HCT116 (cell line): ENCODE results near the gene DHRS12. TPM values are rescaled to one million over a fixed set of nuclear protein-coding genes. Genes with fewer than 3 reads are reported as not detected.

Experiments used
- ATAC-seq: fragments of 200-7000 bp; cut with Tn5 transposase; 2 replicates; pipeline ENCODE4 v1.9.1; 2020; ENCODE audit warnings: mild to moderate bottlenecking, moderate library complexity
- BruUV-seq: library from RNA; stranded (reverse); fragments of 400-500 nt; replicated peaks from 2 replicates; lab custom pipeline; 2021; lab: Mats Ljungman, UMichigan
- CTCF ChIA-PET: fragments of 300-600 bp; sonication (Branson Sonifier 250); formaldehyde crosslinking; loops from one replicate; lab custom pipeline; 2021; ENCODE audit warnings: antibody characterized with exemption; lab: Charles Lee
- POLR2A ChIA-PET: fragments of 300-600, 350-600 bp; sonication (Branson Sonifier 250); formaldehyde crosslinking; loops from one replicate; lab custom pipeline; 2021; ENCODE audit warnings: antibody characterized with exemption; lab: Charles Lee
- RAD21 ChIA-PET, 2 experiments: fragments of 300-600 bp; sonication (Branson Sonifier 250); formaldehyde crosslinking; loops; one replicate each; lab custom pipeline; 2023; ENCODE audit warnings: low total read pairs in 2 of 2; ENCODE audit not compliant: uncharacterized antibody in 2 of 2, unreplicated experiment in 2 of 2, low non-redundant PET in 1 of 2; lab: Charles Lee
- DNase-seq: peaks from one replicate; pipeline ENCODE4 v3.0.0-alpha.2; 2010; ENCODE audit warnings: low read depth, low spot score
- H2AFZ ChIP-seq: fragments of 200-600 bp; shearing (Covaris generic), sonication (generic); 2 replicates; pipeline ENCODE4 v1.6.1; 2017; ENCODE audit warnings: low read depth, mixed run types, mixed read lengths, antibody characterized with exemption, low read length; ENCODE audit not compliant: poor library complexity, severe bottlenecking
- H3K27ac ChIP-seq: 2 replicates; pipeline ENCODE4 v1.5.1; 2012; ENCODE audit warnings: low read depth, low read length
- H3K27me3 ChIP-seq: fragments of 200-600 bp; sonication (generic); 2 replicates; pipeline ENCODE4 v1.6.1; 2016; ENCODE audit warnings: mixed run types, low read length, mixed read lengths; ENCODE audit not compliant: insufficient read depth
- H3K36me3 ChIP-seq, 2 experiments: fragments of 200-500 bp in 1 of 2; fragments of 200-600 bp in 1 of 2; sonication (Bioruptor generic) in 1 of 2; sonication (generic) in 1 of 2; 2 replicates each; pipeline versions ENCODE4 v1.5.1 to v1.6.1; 2014 to 2016; ENCODE audit warnings: low read length in 2 of 2, inconsistent platforms in 1 of 2, mixed read lengths in 1 of 2, mixed run types in 1 of 2; ENCODE audit not compliant: insufficient read depth in 2 of 2, control insufficient read depth in 1 of 2
- H3K4me1 ChIP-seq, 2 experiments: fragments of 200-600 bp in 1 of 2; sonication (generic) in 1 of 2; 2 replicates each; pipeline versions ENCODE4 v1.5.1 to v1.6.1; 2012 to 2017; ENCODE audit warnings: low read length in 2 of 2, inconsistent platforms in 1 of 2, mild to moderate bottlenecking in 1 of 2, mixed read lengths in 1 of 2, mixed run types in 1 of 2, moderate library complexity in 1 of 2; ENCODE audit not compliant: insufficient read depth in 2 of 2, control insufficient read depth in 1 of 2
- H3K4me2 ChIP-seq: fragments of 200-600 bp; sonication (generic); 2 replicates; pipeline ENCODE4 v1.6.1; 2017; ENCODE audit warnings: mixed run types, low read length, mixed read lengths
- H3K4me3 ChIP-seq, 2 experiments: fragments of 200-600 bp in 1 of 2; sonication (generic) in 1 of 2; replicated peaks in 1 of 2; 2 replicates each; pipeline ENCODE4 v1.5.1; 2011 to 2016; ENCODE audit warnings: low read length in 2 of 2, control low read depth in 1 of 2, low read depth in 1 of 2, mild to moderate bottlenecking in 1 of 2, mixed read lengths in 1 of 2, mixed run types in 1 of 2
- H3K79me2 ChIP-seq: fragments of 200-600 bp; sonication (generic); 2 replicates; pipeline ENCODE4 v1.6.1; 2017; ENCODE audit warnings: mild to moderate bottlenecking, mixed run types, low read length, moderate library complexity, mixed read lengths; ENCODE audit not compliant: insufficient read depth
- H3K9ac ChIP-seq: fragments of 200-600 bp; sonication (generic); 2 replicates; pipeline ENCODE4 v1.6.1; 2016; ENCODE audit warnings: low read length, mixed read lengths
- H3K9me2 ChIP-seq: fragments of 200-600 bp; sonication (generic), shearing (Covaris generic); 2 replicates; pipeline ENCODE4 v1.6.1; 2017; ENCODE audit warnings: mixed run types, mild to moderate bottlenecking, moderate library complexity; ENCODE audit not compliant: insufficient read depth
- H3K9me3 ChIP-seq, 2 experiments: fragments of 200-500 bp in 1 of 2; fragments of 200-600 bp in 1 of 2; sonication (Bioruptor generic) in 1 of 2; sonication (generic) in 1 of 2; 2 replicates each; pipeline ENCODE4 v1.6.1; 2014 to 2017; ENCODE audit warnings: low read length in 2 of 2, mixed read lengths in 2 of 2, inconsistent platforms in 1 of 2, low read depth in 1 of 2, mild to moderate bottlenecking in 1 of 2, mixed run types in 1 of 2, moderate library complexity in 1 of 2; ENCODE audit not compliant: control insufficient read depth in 1 of 2, insufficient read depth in 1 of 2
- H4K20me1 ChIP-seq: fragments of 200-600 bp; sonication (generic), shearing (Covaris generic); 2 replicates; pipeline ENCODE4 v1.6.1; 2017; ENCODE audit warnings: mixed run types, mild to moderate bottlenecking, moderate library complexity; ENCODE audit not compliant: insufficient read depth
- CEBPB ChIP-seq: IDR thresholded peaks from 2 replicates; pipeline ENCODE4 v1.6.1; 2012; ENCODE audit warnings: low read depth
- ELF1 ChIP-seq: IDR thresholded peaks from 2 replicates; pipeline ENCODE4 v1.6.1; 2012; ENCODE audit warnings: low read depth, borderline replicate concordance
- EZH2 ChIP-seq: fragments of 200-600 bp; sonication (generic); IDR thresholded peaks from 2 replicates; pipeline ENCODE4 v1.6.1; 2017; ENCODE audit warnings: antibody characterized with exemption, mixed run types
- EZH2phosphoT487 ChIP-seq: fragments of 200-600 bp; IDR thresholded peaks from 2 replicates; pipeline ENCODE4 v1.6.1; 2018; ENCODE audit warnings: antibody characterized with exemption, borderline replicate concordance
- FOSL1 ChIP-seq: IDR thresholded peaks from 2 replicates; pipeline ENCODE4 v1.6.1; 2012; ENCODE audit warnings: low read depth
- JUND ChIP-seq: IDR thresholded peaks from 2 replicates; pipeline ENCODE4 v1.6.1; 2012
- POLR2AphosphoS5 ChIP-seq: IDR thresholded peaks from 2 replicates; pipeline ENCODE4 v1.6.1; 2011; ENCODE audit warnings: mild to moderate bottlenecking, low read depth, low read length, moderate library complexity
- RAD21 ChIP-seq: IDR thresholded peaks from 2 replicates; pipeline ENCODE4 v1.6.1; 2012; ENCODE audit warnings: low read depth, mild to moderate bottlenecking
- SP1 ChIP-seq: IDR thresholded peaks from 2 replicates; pipeline ENCODE4 v1.6.1; 2012; ENCODE audit warnings: low read depth
- TCF7L2 ChIP-seq: IDR thresholded peaks from 2 replicates; pipeline ENCODE4 v1.7.0; 2011; ENCODE audit warnings: borderline replicate concordance, inconsistent platforms; ENCODE audit not compliant: insufficient read depth, insufficient read length; ENCODE audit errors: extremely low read depth
- YY1 ChIP-seq: IDR thresholded peaks from 2 replicates; pipeline ENCODE4 v1.6.1; 2011; ENCODE audit warnings: low read length, low read depth, moderate library complexity, mild to moderate bottlenecking; ENCODE audit not compliant: insufficient replicate concordance; ENCODE audit errors: extremely low read depth
- ZFX ChIP-seq: fragments of 450-650 bp; IDR thresholded peaks from 2 replicates; pipeline ENCODE4 v1.6.1; 2017
- ZNF274 ChIP-seq: fragments of 200-500 bp; sonication (Bioruptor generic); IDR thresholded peaks from 2 replicates; pipeline ENCODE4 v1.6.1; 2014; ENCODE audit warnings: mild to moderate bottlenecking, low read depth, low read length, inconsistent platforms
- intact Hi-C: fragments of 100-400 bp; cut with micrococcal nuclease; formaldehyde crosslinking; loops from 2 replicates; pipeline ENCODE4 v1.10.0; 2022
- total RNA-seq: library from RNA; stranded (reverse); gene quantifications from one replicate; pipeline ENCODE4 v1.2.1, GENCODE V29; 2021; ENCODE audit not compliant: unreplicated experiment

DHRS12 gene
- total RNA-seq, 1 experiment from 2014 or later = 3.9 TPM

GRCh38 chr13:51816604-51817249 lies 12.8 kb upstream of the DHRS12 start:
- CTCF ChIA-PET = interaction anchor here (1.2 to 2.7 kb wide), 3 partner anchors 17 to 311 kb away, joined by 5 to 22 read pairs (median 10); partner anchors contain the start of gene NEK5
- Histone ChIP-seq H3K9ac (no peak overlapping the region), H3K36me3 (no peaks in the 10 kb centered on the region), H3K9me3 (no peaks in the 10 kb centered on the region), H3K4me1 (peaks cover 0 to 28% of the 10 kb centered on the region in 2 experiments; a peak in 3 of 4 replicates), H2AFZ (peak overlapping the region; percentile 71), H3K4me2 (peak overlapping the region; percentile 63), H4K20me1 (no peaks in the 10 kb centered on the region), H3K27ac (no peak overlapping the region), H3K27me3 (peaks cover 6% of the 10 kb centered on the region; the same call in 1 of the 2 replicates), H3K79me2 (no peaks in the 10 kb centered on the region), H3K4me3 (0 out of 4 replicates have a peak overlapping the region, but pooled peaks of 1 of the 2 experiments have one; percentile 11), H3K9me2 (no peaks in the 10 kb centered on the region)
- TF ChIP-seq TCF7L2 = no peak
- peak; percentile 34; the same call in 1 of the 2 replicates for TF ChIP-seq JUND
- TF ChIP-seq POLR2AphosphoS5 = no peak
- peak; percentile 32; the same call in 1 of the 2 replicates for TF ChIP-seq FOSL1
- TF ChIP-seq SP1 = 0 out of 2 replicates have a peak, but pooled peaks have one; percentile 12
- no TSS peak for BruUV-seq
- DNase-seq (peak; percentile 23), ATAC-seq (peak; percentile 79)
- RAD21 ChIA-PET = no interaction called here
- intact Hi-C loops = no loop called here
- POLR2A ChIA-PET = interaction anchor here (0.8 kb wide), 1 partner anchor 364 kb away, joined by 3 read pairs; the partner anchor contains the start of gene INTS6

GRCh38 chr13:51815848-51816247 lies 11.9 kb upstream of the DHRS12 start:
- Histone ChIP-seq H3K27ac (no peak overlapping the region), H3K9ac (no peak overlapping the region)
- CTCF ChIA-PET = interaction anchor here (0.6 to 2.7 kb wide), 9 partner anchors 17 to 385 kb away, joined by 3 to 22 read pairs (median 4); partner anchors contain the start of genes NEK5 and TMEM272
- no TSS peak for BruUV-seq
- no peak for ATAC-seq
- intact Hi-C loops = loop anchor here (1.0 kb wide), 2 partner anchors 311 to 385 kb away; no protein-coding TSS in a partner anchor
- no peak for TF ChIP-seq EZH2
- TF ChIP-seq ELF1 = no peak
- TF ChIP-seq RAD21 = no peak
- no peak for TF ChIP-seq YY1
- TF ChIP-seq ZNF274 = no peak
- TF ChIP-seq TCF7L2 = no peak
- no peak for TF ChIP-seq JUND
- no peak for TF ChIP-seq CEBPB
- TF ChIP-seq EZH2phosphoT487 = no peak
- no peak for TF ChIP-seq ZFX
- TF ChIP-seq, all 23 proteins: peak for 0
- H3K9me3 ChIP-seq = no peaks in the 10 kb centered on the region
- no peaks in the 10 kb centered on the region for H3K36me3 ChIP-seq
- POLR2A ChIA-PET = interaction anchor here (0.8 kb wide), 1 partner anchor 363 kb away, joined by 3 read pairs; the partner anchor contains the start of gene INTS6
- H3K79me2 ChIP-seq = no peaks in the 10 kb centered on the region
- H3K4me2 ChIP-seq = no peak overlapping the region
- no peaks in the 10 kb centered on the region for H3K9me2 ChIP-seq
- no peak for DNase-seq
- RAD21 ChIA-PET = no interaction called here
- no peaks in the 10 kb centered on the region for H4K20me1 ChIP-seq
- H3K4me1 ChIP-seq = peaks cover 0 to 31% of the 10 kb centered on the region in 2 experiments; a peak in 3 of 4 replicates
- peaks cover 3% of the 10 kb centered on the region; the same call in 1 of the 2 replicates for H3K27me3 ChIP-seq
- H2AFZ ChIP-seq = no peak overlapping the region
- no peak overlapping the region for H3K4me3 ChIP-seq
